ENCODE results near the gene EHHADH. TPM values are rescaled to one million over a fixed set of nuclear protein-coding genes. Genes with fewer than 3 reads are reported as not detected.
A peak's percentile ranks its signal among the peaks of the same experiment; 100 is the strongest.
"Not testable (repeated sequence)": the region's sequence is repeated elsewhere in the genome, so short reads cannot be mapped to it uniquely, and the experiment has no call there.

Gene EHHADH
- total and polyA plus RNA-seq, 4 donors = 44.3 to 378 (median 94.9) TPM

- Histone ChIP-seq H3K27me3 (ENCODE audit: control insufficient read depth in 4 of 4, insufficient read depth in 4 of 4, low read length in 3 of 4) (no peaks in the 10 kb centered on the region), H3K9ac (ENCODE audit: low read depth in 1 of 2, low read length in 2 of 2) (no peak overlapping the region), H3K4me3 (ENCODE audit: low read depth in 1 of 3, low read length in 3 of 3) (no peak overlapping the region), H3K9me3 (ENCODE audit: control insufficient read depth in 4 of 4, low read length in 3 of 4) (no peaks in the 10 kb centered on the region), H3K27ac (ENCODE audit: low read depth in 1 of 2, low read length in 2 of 2) (no peak overlapping the region), H3K4me1 (ENCODE audit: control insufficient read depth in 4 of 4, insufficient read depth in 4 of 4, low read length in 3 of 4) (peaks cover 1 to 17% (median 6%) of the 10 kb centered on the region in 4 donors), H3K36me3 (ENCODE audit: control insufficient read depth in 4 of 4, insufficient read depth in 3 of 4, low read depth in 1 of 4, low read length in 3 of 4) (no peaks in the 10 kb centered on the region)
- WGBS = 94% methylated on average over 4 of the region's 4 CpGs
- TF ChIP-seq, protein P1, sequence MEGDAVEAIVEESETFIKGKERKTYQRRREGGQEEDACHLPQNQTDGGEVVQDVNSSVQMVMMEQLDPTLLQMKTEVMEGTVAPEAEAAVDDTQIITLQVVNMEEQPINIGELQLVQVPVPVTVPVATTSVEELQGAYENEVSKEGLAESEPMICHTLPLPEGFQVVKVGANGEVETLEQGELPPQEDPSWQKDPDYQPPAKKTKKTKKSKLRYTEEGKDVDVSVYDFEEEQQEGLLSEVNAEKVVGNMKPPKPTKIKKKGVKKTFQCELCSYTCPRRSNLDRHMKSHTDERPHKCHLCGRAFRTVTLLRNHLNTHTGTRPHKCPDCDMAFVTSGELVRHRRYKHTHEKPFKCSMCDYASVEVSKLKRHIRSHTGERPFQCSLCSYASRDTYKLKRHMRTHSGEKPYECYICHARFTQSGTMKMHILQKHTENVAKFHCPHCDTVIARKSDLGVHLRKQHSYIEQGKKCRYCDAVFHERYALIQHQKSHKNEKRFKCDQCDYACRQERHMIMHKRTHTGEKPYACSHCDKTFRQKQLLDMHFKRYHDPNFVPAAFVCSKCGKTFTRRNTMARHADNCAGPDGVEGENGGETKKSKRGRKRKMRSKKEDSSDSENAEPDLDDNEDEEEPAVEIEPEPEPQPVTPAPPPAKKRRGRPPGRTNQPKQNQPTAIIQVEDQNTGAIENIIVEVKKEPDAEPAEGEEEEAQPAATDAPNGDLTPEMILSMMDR (IDR thresholded peaks at IDR 0.05; ENCODE audit: low read depth, low read length, missing input control) = no peak
- TF ChIP-seq JUND (IDR thresholded peaks at IDR 0.05) (no peak), HNF4G (IDR thresholded peaks at IDR 0.05) (no peak), ATF3 (IDR thresholded peaks at IDR 0.05) (no peak), EGR1 (IDR thresholded peaks at IDR 0.05; ENCODE audit: low read depth in 2 of 2) (no peak), GABPA (IDR thresholded peaks at IDR 0.05 in 1 of 2, conservative IDR thresholded peaks at IDR 0.05 in 1 of 2) (no peak), MAX (IDR thresholded peaks at IDR 0.05) (no peak), REST (IDR thresholded peaks at IDR 0.05) (no peak), RAD21 (IDR thresholded peaks at IDR 0.05) (no peak), YY1 (IDR thresholded peaks at IDR 0.05) (no peak)
- DNase-seq (ENCODE audit: low spot score) = no peak
Measured at GRCh38 chr3:185254799-185255198, 950 bp upstream of the EHHADH start.

DNA sequence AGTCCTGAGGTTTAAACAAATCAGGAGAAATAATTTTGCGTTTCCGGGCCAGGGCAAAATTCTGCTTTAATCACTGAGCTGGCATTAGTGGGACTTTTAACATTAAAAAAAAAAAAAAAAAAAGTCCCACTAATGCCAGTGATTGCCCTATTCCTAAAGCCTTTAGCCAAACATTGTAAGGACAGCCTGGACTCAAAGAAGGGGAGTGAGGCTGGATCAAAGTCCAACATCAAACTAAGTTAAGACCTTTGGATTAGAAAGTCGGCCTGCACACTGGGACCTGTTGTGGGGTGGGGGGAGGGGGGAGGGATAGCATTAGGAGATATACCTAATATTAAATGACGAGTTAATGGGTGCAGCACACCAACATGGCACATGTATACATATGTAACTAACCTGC is 716 bp downstream of the EHHADH start:
- H3K4me3 ChIP-seq (ENCODE audit: low read depth in 1 of 3, low read length in 3 of 3) = peak overlapping the region; percentile 46 to 89 (median 85)
- not testable (repeated sequence) for DNase-seq (ENCODE audit: low spot score); H3K9me3 ChIP-seq (ENCODE audit: control insufficient read depth in 4 of 4, low read length in 3 of 4); H3K27me3 ChIP-seq (ENCODE audit: control insufficient read depth in 4 of 4, insufficient read depth in 4 of 4, low read length in 3 of 4); H3K36me3 ChIP-seq (ENCODE audit: control insufficient read depth in 4 of 4, insufficient read depth in 3 of 4, low read depth in 1 of 4, low read length in 3 of 4)
- H3K4me1 ChIP-seq (ENCODE audit: control insufficient read depth in 4 of 4, insufficient read depth in 4 of 4, low read length in 3 of 4) = peaks cover 1 to 23% (median 9%) of the 10 kb centered on the region in 4 donors
- peak overlapping the region in 1 of 2 donors; percentile 75 for H3K9ac ChIP-seq (ENCODE audit: low read depth in 1 of 2, low read length in 2 of 2)
- H3K27ac ChIP-seq (ENCODE audit: low read depth in 1 of 2, low read length in 2 of 2) = peak overlapping the region; percentile 18 to 66
- TF ChIP-seq REST (IDR thresholded peaks at IDR 0.05) (peak; percentile 14), HNF4G (IDR thresholded peaks at IDR 0.05) (peak; percentile 71), SP1 (IDR thresholded peaks at IDR 0.05) (peak; percentile 77), HNF4A (conservative IDR thresholded peaks at IDR 0.05) (peak; percentile 85 to 89), RXRA (IDR thresholded peaks at IDR 0.05) (peak; percentile 34 to 57), JUND (IDR thresholded peaks at IDR 0.05) (peak in 1 of 2 donors; percentile 32)
- 39% methylated on average over 4 of the region's 4 CpGs for WGBS
